ENCODE results near the gene RPL12.
"Not testable (repeated sequence)": the region's sequence is repeated elsewhere in the genome, so short reads cannot be mapped to it uniquely, and the experiment has no call there.

RPL12 gene

GRCh38 chr9:127473501-127473900 is 22.3 kb upstream of the RPL12 start:
- FAIRE-seq: no peak
- TF ChIP-seq TAF1 (IDR thresholded peaks at IDR 0.05; ENCODE audit: low read depth, low read length) (no peak), SPI1 (IDR thresholded peaks at IDR 0.05; ENCODE audit: low read depth, low read length) (no peak), PAX5 (IDR thresholded peaks at IDR 0.05; ENCODE audit: insufficient read depth, low read length, severe bottlenecking) (no peak), POLR2A (IDR thresholded peaks at IDR 0.05; ENCODE audit: low read depth, low read length) (no peak), POLR2AphosphoS5 (IDR thresholded peaks at IDR 0.05; ENCODE audit: low read depth, low read length) (no peak), POU2F2 (IDR thresholded peaks at IDR 0.05; ENCODE audit: low read depth, low read length) (no peak)
- no peak for DNase-seq (ENCODE audit: insufficient read length, low spot score)

DNA sequence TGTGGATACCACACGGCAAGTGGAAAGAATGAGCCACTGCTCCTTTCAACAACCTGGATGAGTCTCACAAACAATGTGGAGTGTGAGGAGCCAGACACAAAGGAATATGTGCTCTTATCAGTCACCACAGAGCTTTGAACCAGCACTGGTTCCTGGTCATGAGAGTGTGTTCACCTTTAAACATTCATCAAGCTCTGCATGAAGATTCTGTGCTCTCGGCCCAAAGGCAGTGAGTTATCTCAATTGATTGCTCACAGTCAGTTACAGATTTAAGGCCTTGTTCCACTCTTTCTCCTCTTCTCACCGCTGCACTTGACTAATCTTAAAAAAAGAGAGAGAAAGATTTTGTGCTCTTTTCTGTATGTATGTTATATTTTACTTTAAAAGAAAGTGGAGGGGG is 19.5 kb upstream of the RPL12 start:
- FAIRE-seq: peak; percentile 38
- TF ChIP-seq TAF1 (IDR thresholded peaks at IDR 0.05; ENCODE audit: low read depth, low read length) (no peak), SPI1 (IDR thresholded peaks at IDR 0.05; ENCODE audit: low read depth, low read length) (no peak), PAX5 (IDR thresholded peaks at IDR 0.05; ENCODE audit: insufficient read depth, low read length, severe bottlenecking) (no peak), POLR2AphosphoS5 (IDR thresholded peaks at IDR 0.05; ENCODE audit: low read depth, low read length) (no peak), POLR2A (IDR thresholded peaks at IDR 0.05; ENCODE audit: low read depth, low read length) (no peak), POU2F2 (IDR thresholded peaks at IDR 0.05; ENCODE audit: low read depth, low read length) (no peak)
- DNase-seq (ENCODE audit: insufficient read length, low spot score): no peak

DNA sequence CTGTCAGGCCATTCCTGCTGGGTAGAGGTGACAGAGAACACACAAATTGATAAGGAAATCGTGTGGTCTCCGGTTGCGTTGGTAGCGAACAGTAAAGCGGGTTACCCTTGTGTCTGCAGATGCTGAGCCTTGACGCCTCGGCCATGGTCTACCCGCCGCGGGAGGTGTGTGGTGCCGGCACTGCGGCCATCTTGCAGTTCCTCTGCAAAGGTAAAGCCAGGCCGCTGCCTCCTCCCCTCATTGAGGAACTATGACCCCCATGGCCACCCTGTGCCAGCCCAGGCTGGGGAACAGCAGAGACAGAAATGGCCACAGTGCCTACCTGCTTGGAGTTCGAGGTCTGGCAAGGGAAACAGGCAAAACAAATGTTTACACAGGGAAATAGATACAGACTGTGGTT is 16.4 kb upstream of the RPL12 start:
- no peak for DNase-seq (ENCODE audit: insufficient read length, low spot score)
- no peak for TF ChIP-seq SPI1 (IDR thresholded peaks at IDR 0.05; ENCODE audit: low read depth, low read length)
- no peak for TF ChIP-seq PAX5 (IDR thresholded peaks at IDR 0.05; ENCODE audit: insufficient read depth, low read length, severe bottlenecking)
- no peak for TF ChIP-seq POLR2AphosphoS5 (IDR thresholded peaks at IDR 0.05; ENCODE audit: low read depth, low read length)
- no peak for TF ChIP-seq POLR2A (IDR thresholded peaks at IDR 0.05; ENCODE audit: low read depth, low read length)
- TF ChIP-seq POU2F2 (IDR thresholded peaks at IDR 0.05; ENCODE audit: low read depth, low read length): no peak
- TF ChIP-seq TAF1 (IDR thresholded peaks at IDR 0.05; ENCODE audit: low read depth, low read length): no peak
- FAIRE-seq: no peak

GRCh38 chr9:127466407-127466917 is 15.3 kb upstream of the RPL12 start:
- FAIRE-seq; DNase-seq (ENCODE audit: insufficient read length, low spot score): not testable (repeated sequence)

GRCh38 chr9:127463911-127464310 is 12.7 kb upstream of the RPL12 start:
- DNase-seq (ENCODE audit: insufficient read length, low spot score): no peak
- no peak for FAIRE-seq
- TF ChIP-seq TAF1 (IDR thresholded peaks at IDR 0.05; ENCODE audit: low read depth, low read length) (no peak), SPI1 (IDR thresholded peaks at IDR 0.05; ENCODE audit: low read depth, low read length) (no peak), POU2F2 (IDR thresholded peaks at IDR 0.05; ENCODE audit: low read depth, low read length) (no peak), PAX5 (IDR thresholded peaks at IDR 0.05; ENCODE audit: insufficient read depth, low read length, severe bottlenecking) (no peak), POLR2AphosphoS5 (IDR thresholded peaks at IDR 0.05; ENCODE audit: low read depth, low read length) (no peak), POLR2A (IDR thresholded peaks at IDR 0.05; ENCODE audit: low read depth, low read length) (no peak)

GRCh38 chr9:127463382-127463781 is 12.2 kb upstream of the RPL12 start:
- DNase-seq (ENCODE audit: insufficient read length, low spot score) (no peak), FAIRE-seq (no peak)
- TF ChIP-seq POLR2AphosphoS5 (IDR thresholded peaks at IDR 0.05; ENCODE audit: low read depth, low read length): no peak
- no peak for TF ChIP-seq POLR2A (IDR thresholded peaks at IDR 0.05; ENCODE audit: low read depth, low read length)
- TF ChIP-seq POU2F2 (IDR thresholded peaks at IDR 0.05; ENCODE audit: low read depth, low read length): no peak
- TF ChIP-seq SPI1 (IDR thresholded peaks at IDR 0.05; ENCODE audit: low read depth, low read length): no peak
- no peak for TF ChIP-seq PAX5 (IDR thresholded peaks at IDR 0.05; ENCODE audit: insufficient read depth, low read length, severe bottlenecking)
- no peak for TF ChIP-seq TAF1 (IDR thresholded peaks at IDR 0.05; ENCODE audit: low read depth, low read length)

- FAIRE-seq: no peak
- TF ChIP-seq PAX5 (IDR thresholded peaks at IDR 0.05; ENCODE audit: insufficient read depth, low read length, severe bottlenecking): no peak
- no peak for TF ChIP-seq POLR2AphosphoS5 (IDR thresholded peaks at IDR 0.05; ENCODE audit: low read depth, low read length)
- TF ChIP-seq POLR2A (IDR thresholded peaks at IDR 0.05; ENCODE audit: low read depth, low read length): no peak
- no peak for TF ChIP-seq POU2F2 (IDR thresholded peaks at IDR 0.05; ENCODE audit: low read depth, low read length)
- TF ChIP-seq TAF1 (IDR thresholded peaks at IDR 0.05; ENCODE audit: low read depth, low read length): no peak
- TF ChIP-seq SPI1 (IDR thresholded peaks at IDR 0.05; ENCODE audit: low read depth, low read length): no peak
- no peak for DNase-seq (ENCODE audit: insufficient read length, low spot score)
These were observed 7.7 kb upstream of the RPL12 start for GRCh38 chr9:127458921-127459320.

- no peak for DNase-seq (ENCODE audit: insufficient read length, low spot score)
- FAIRE-seq: no peak
- no peak for TF ChIP-seq TAF1 (IDR thresholded peaks at IDR 0.05; ENCODE audit: low read depth, low read length)
- no peak for TF ChIP-seq POU2F2 (IDR thresholded peaks at IDR 0.05; ENCODE audit: low read depth, low read length)
- no peak for TF ChIP-seq SPI1 (IDR thresholded peaks at IDR 0.05; ENCODE audit: low read depth, low read length)
- TF ChIP-seq POLR2AphosphoS5 (IDR thresholded peaks at IDR 0.05; ENCODE audit: low read depth, low read length): no peak
- TF ChIP-seq PAX5 (IDR thresholded peaks at IDR 0.05; ENCODE audit: insufficient read depth, low read length, severe bottlenecking): no peak
- no peak for TF ChIP-seq POLR2A (IDR thresholded peaks at IDR 0.05; ENCODE audit: low read depth, low read length)
These were observed 6.1 kb upstream of the RPL12 start for GRCh38 chr9:127457191-127457878.

DNA sequence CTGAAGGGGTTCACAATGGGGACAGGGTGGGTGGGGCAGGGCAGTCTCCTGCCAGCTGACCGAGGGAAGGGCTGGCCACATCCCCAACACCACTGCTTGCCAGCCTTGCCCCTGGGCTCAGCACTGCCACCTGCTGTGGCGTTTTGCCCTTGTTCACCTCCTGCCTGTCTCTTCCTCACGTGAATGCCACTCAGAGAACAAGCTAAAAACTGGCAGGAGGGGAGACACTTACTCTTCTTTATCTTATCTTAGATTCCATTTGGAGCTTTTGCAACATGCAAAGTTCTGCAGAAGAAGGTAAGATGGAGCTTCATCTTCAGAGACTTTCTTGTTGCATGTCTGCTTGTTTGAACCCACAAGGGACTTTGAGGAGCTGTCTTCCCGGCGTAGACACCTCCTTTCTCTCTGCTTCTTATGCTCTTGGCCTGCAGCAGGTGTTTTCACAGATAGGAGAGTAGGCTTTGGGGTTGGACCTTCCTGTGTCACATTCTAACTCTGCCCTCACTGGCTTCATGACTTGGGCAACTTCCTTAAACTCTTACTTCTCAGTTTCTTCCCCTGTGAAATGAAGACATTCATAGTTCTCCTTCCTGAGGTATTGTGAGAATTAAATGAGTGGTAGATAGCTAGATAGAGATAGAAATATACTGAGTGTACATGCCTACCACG is 4.3 kb upstream of the RPL12 start:
- FAIRE-seq (peak; percentile 82), DNase-seq (ENCODE audit: insufficient read length, low spot score) (no peak)
- TF ChIP-seq POLR2A (IDR thresholded peaks at IDR 0.05; ENCODE audit: low read depth, low read length) (no peak), POU2F2 (IDR thresholded peaks at IDR 0.05; ENCODE audit: low read depth, low read length) (no peak), SPI1 (IDR thresholded peaks at IDR 0.05; ENCODE audit: low read depth, low read length) (no peak), PAX5 (IDR thresholded peaks at IDR 0.05; ENCODE audit: insufficient read depth, low read length, severe bottlenecking) (no peak), TAF1 (IDR thresholded peaks at IDR 0.05; ENCODE audit: low read depth, low read length) (no peak), POLR2AphosphoS5 (IDR thresholded peaks at IDR 0.05; ENCODE audit: low read depth, low read length) (no peak)
